Renal cortex interstitium (tissue), 11 donors: Measurements from ENCODE around the gene BIRC5. TPM values are rescaled to one million over a fixed set of nuclear protein-coding genes. Genes with fewer than 3 reads are reported as not detected.

Experiments used
- DNase-seq, 11 donors: peaks; one replicate each; pipeline ENCODE4 v3.0.0-alpha.2; 2013; ENCODE audit warnings: low read depth in 9 of 11, low spot score in 4 of 11; ENCODE audit errors: extremely low read depth in 1 of 11
- polyA plus RNA-seq, 3 donors: library from polyadenylated mRNA; unstranded; fragments of 120-200 nt; gene quantifications; one replicate each; pipeline ENCODE4 v1.2.1, GENCODE V29; 2013; ENCODE audit not compliant: insufficient read length in 3 of 3

BIRC5 gene
- polyA plus RNA-seq, 3 donors = 27.3 to 35.5 (median 30.4) TPM

- no peak for DNase-seq
Measured at GRCh38 chr17:78175643-78175981, 38.4 kb upstream of the BIRC5 start.

GRCh38 chr17:78176548-78177025 lies 37.5 kb upstream of the BIRC5 start:
- DNase-seq = no peak

DNA sequence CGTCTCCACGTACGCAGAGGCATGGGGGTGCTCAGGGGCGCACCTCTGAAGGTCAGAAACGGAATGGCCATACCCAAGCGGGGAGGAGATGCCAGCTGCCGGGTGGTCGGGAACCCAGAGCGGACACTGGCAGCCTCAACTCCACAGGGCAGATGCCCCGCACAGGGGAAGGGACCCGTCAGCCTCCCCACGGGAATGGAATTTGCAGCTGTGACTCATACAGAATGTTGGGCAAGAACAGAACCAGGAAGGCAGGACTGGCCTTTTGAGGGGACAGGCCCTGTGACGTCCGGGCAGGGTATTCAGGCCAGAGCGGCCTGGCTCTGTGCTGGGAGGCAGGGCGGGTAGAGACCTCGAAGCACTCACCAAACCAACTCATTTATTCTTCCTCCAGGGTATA lies 34.7 kb upstream of the BIRC5 start:
- no peak for DNase-seq

GRCh38 chr17:78180083-78180482 lies 34.0 kb upstream of the BIRC5 start:
- no peak for DNase-seq

- no peak for DNase-seq
Measured at GRCh38 chr17:78180508-78180907, 33.5 kb upstream of the BIRC5 start.

DNA sequence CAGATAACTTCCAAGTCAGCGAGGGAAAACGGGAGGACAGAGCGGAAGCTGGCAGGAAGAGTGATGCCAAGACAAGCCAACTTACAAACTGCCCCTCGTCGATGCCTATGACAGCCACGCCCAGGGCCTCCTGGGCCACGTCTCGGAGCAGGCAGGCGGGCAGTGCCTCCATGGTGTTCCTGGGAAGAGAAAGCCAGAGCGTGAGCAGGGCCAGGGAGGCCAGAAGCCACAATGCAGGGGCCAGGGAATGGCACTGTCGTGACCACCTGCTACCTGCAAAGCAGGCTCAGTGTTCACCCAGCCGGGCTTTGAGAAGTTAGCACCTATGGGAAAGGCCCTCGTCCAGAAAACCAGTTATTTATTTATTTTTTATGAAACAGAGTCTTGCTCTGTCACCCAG lies 31.5 kb upstream of the BIRC5 start:
- DNase-seq = no peak

DNA sequence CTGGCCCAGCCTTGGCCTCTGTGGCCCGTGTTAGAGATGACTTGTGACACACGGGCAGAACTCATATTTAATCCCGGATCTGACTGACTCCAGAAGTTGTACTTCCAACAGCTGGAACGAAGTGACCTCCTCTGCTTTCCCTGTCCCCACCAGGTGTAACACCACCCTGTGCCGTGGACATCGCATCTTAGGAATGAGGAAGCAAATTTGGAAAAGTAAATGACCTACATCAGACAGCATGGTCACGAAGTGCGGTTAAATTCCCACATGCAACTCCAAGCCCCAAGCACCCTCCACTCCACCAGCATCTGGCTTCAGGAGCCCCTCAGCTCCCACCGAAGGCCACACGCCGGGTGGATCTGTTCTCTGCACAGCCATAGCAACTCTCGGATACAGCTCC lies 30.1 kb upstream of the BIRC5 start:
- no peak for DNase-seq

DNA sequence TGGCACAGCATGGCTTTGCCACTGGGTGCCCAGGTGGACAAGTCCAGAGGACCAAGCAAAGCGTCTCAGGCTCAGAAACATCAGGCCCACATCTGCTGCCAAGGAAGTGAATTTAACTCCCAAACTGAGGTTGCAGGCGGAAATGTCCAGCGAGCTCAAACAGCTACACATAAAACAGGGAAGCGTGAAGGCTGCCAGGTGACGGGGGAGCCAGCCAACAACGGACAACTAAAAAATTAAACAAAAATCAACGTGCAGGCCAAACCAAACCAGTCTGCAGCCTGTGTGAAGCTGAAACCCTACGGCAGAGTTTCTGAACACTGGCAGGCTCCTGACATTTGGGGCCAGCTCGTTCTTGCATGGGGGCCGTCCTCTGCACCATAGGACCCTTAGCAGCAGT lies 29.7 kb upstream of the BIRC5 start:
- no peak for DNase-seq

DNA sequence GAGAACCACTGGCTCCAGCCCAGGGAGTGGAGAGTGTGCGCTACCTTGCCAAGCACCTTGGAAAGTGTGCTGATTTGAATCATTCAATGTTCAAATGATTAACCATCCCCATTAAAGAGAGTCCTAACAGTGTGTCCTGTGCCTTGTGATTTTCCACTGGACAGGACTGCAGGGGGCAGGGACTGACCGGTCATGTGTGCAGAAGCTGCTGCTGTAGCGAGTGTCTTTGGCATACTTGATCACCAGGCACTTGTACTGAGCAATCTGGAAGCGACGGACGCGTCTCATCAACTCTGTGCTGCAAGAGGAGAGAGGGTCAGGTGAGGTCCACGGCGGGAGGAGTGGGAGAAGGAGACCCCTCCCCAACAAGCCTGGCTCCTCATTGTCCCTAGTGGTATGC lies 29.2 kb upstream of the BIRC5 start:
- DNase-seq = no peak

GRCh38 chr17:78185981-78186691 lies 27.9 kb upstream of the BIRC5 start:
- DNase-seq = no peak

DNA sequence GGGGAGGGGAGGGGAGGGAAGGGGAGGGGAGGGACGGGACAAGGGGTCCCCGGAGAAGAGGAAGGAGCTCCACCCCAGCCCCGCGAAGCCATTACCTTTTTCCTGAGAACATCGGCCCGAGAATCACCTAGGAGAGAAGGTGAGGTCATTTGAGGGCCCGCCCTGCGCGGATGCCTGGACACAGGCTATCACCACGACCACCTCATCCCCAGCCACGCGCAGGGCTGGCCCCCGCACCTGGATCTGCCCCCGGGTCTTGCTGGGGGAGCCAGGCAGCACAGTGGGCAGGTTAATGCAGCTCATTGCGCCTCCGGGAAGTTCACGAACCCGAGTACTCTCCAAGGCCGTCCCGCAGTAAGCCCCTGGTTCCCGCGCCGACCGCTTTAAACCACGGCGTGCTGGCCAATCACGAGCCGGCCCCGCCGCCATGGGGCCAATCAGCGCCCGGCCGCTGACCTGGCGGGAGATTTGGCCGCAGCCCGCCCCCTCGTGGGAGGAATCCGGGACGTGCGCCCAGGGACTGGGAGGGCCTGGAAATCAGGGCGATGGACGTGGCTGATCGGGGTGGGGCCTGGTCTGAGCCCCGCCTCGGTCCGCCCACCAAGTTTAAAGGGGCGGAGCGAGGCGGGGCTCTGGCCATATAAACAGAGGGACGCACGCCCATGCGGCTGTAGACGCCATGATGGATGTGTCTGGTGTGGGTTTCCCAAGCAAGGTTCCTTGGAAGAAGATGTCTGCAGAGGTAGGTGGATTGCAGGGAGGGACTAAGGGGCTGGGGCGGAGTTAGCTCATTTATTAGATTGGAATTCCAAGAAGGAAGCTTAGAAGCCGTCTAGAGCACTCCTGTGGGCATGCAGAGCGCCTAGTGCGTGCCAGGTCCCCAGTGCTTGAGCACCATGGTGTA lies 27.1 kb upstream of the BIRC5 start, which contains the start of the genes AFMID and TK1:
AFMID (plus strand) TSS at position 671 of the 904 bp plus-strand sequence; CDS start at position 680, 9 bp downstream.
TK1 (minus strand) TSS at position 361 of the 904 bp plus-strand sequence; CDS start at position 303, 58 bp downstream.
- DNase-seq = peak; percentile 85 to 96 (median 94)

DNA sequence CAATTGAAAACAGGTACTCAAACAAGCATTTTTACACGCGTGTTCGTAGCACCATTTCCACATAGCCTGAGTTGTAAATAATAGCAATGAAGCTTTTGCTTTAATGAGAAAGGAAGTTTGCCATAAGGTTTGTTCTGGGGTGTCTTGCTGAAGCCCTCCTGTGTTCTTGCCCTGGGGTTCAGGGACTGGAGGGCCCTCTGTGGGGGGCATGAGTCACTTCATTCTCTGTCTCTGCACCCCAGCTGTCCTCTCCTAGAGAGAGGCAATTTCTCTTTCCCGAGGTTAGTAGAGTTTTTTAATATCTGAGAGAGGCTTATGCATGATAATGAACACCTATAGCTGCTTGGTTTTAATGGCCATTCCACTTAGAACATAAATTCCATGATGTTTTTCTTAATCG lies 17.3 kb upstream of the BIRC5 start:
- DNase-seq = no peak

- no peak for DNase-seq
Measured at GRCh38 chr17:78197147-78197832, 16.8 kb upstream of the BIRC5 start.

DNA sequence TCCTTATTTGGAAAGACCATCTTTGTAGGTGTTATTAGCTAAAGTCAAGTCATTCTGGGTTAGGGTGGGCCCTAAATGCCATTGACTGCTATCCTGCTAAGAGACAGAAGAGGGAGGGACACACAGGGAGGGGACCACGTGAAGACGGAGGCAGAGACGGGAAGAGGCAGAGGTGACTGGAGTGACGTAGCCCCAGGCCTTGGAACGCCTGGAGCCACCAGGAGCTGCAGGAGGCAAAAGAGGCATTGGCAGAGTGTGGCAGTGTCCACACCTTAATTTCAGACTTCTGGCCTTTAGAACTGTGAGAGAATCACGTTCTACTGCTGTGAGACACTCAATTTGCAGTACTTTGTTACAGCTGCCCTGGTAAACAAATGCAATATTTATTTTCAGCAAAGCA lies 13.6 kb upstream of the BIRC5 start:
- no peak for DNase-seq

DNA sequence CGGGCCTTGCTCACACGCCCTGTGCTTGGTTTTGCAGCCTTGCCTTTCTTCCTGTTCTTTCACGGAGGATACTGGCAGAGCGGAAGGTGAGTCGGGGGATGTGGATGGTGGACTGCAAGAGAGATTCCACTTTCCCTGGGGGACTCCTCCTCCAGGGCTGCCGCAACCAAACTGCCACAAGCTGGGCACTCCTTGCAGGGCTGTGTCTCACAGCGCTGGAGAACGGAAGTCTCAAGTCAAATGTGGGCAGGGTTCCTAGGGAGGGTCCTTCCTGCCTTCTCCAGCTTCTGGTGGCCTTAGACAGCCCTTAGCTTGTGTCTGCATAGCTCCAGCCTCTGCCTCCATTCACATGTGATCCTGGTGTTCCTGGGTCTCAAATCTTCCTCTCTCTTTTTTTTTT lies 11.4 kb upstream of the BIRC5 start:
- no peak for DNase-seq

- DNase-seq = no peak
Measured at GRCh38 chr17:78204387-78205123, 9.5 kb upstream of the BIRC5 start.

DNA sequence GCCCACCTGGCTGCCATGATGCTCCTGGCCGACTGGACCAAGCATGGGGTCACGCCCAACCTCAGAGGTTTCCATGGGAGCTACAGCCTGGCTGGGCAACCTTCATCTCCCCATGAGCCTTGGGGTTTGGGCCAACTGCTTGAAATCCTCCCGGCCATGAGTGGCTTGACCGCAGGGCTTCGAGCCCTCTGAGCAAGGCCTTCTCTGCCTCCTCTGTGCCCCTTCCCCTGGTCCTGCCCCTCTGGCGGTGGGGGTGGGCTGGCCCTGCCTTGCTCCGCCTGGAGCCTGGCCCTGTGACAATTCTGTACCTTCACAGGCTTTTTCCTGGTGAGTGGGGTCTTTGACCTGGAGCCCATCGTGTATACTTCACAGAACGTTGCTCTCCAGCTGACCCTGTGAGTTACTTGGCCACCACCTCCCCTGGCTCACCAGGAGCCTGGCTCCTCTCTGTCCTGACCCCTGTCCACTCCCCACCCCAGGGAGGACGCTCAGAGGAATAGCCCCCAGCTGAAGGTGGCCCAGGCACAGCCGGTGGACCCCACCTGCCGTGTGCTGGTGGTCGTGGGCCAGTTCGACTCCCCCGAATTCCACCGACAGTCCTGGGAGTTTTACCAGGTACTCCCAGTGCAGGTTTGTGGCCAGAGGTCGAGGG lies 8.8 kb upstream of the BIRC5 start:
- DNase-seq = no peak

DNA sequence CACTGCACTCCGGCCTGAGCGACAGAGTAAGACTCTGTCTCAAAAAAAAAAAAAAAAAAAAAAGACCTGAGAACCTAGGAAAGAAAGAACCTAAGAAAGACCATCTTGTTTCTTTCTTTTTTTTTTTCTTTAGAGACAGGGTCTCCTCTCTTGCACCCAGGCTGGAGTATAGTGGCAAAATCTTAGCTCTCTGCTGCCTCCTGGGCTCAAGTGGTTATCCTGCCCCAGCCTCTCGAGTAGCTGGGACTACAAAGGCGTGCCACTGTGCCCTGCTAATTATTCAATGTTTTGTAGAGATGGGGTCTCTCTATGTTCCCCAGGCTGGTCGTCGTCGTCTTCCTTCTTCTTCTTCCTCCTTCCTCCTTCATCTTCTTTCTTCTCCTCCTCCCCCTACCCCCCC lies 7.8 kb upstream of the BIRC5 start:
- no peak for DNase-seq

DNA sequence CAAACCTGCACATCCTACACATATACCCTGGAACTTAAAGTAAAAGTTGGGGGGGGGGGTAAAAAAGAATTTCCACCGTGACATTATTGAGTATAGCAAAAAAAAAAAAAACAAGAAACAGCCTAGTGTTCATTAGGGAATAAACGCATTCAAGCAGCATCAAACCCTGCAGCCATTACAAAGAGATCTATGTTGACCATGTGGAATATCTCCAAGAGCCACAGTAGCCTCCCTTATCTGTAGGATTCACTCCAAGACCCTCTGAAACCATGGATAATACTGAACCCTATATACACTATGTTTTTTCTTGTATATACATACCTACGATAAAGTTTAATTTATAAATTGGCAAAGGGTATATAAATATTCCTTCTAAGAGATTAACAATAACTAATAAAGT lies 5.6 kb upstream of the BIRC5 start:
- DNase-seq = no peak
